ENCODE results near the gene EIF2S1.

DNA sequence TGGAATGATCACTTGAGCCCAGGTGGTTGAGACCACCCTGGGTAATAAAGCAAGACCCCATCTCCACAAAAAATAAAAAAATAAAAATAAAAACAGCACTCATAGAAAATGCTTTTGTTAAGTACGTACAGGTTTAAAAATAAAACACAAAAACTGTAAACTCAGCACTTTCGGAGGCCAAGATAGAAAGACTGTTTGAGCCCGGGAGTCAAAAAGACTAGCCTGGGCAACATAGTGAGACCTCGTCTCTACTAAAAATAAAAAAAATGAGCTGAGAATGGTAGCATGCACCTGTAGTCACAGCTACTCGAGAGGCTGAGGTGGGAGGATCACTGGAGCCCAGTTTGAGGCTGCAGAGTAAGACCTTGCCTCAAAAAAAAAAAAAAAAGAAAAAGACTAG lies 8.1 kb upstream of the EIF2S1 start:
- TF ChIP-seq, protein P1, sequence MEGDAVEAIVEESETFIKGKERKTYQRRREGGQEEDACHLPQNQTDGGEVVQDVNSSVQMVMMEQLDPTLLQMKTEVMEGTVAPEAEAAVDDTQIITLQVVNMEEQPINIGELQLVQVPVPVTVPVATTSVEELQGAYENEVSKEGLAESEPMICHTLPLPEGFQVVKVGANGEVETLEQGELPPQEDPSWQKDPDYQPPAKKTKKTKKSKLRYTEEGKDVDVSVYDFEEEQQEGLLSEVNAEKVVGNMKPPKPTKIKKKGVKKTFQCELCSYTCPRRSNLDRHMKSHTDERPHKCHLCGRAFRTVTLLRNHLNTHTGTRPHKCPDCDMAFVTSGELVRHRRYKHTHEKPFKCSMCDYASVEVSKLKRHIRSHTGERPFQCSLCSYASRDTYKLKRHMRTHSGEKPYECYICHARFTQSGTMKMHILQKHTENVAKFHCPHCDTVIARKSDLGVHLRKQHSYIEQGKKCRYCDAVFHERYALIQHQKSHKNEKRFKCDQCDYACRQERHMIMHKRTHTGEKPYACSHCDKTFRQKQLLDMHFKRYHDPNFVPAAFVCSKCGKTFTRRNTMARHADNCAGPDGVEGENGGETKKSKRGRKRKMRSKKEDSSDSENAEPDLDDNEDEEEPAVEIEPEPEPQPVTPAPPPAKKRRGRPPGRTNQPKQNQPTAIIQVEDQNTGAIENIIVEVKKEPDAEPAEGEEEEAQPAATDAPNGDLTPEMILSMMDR (IDR thresholded peaks at IDR 0.05), result no peak
- no peak for TF ChIP-seq POLR2A (IDR thresholded peaks at IDR 0.05)

All from heart left ventricle (tissue), 13 donors.